HG03571 (cell line): ENCODE results near the gene ERI3.

ENCODE experiments used
- ATAC-seq: cut with Tn5 transposase; IDR thresholded peaks from one replicate; pipeline ENCODE4 v1.9.1; 2021; ENCODE audit not compliant: unreplicated experiment

The ERI3 gene

GRCh38 chr1:44239961-44240371 is 115.1 kb downstream of the ERI3 start:
- ATAC-seq = no peak

DNA sequence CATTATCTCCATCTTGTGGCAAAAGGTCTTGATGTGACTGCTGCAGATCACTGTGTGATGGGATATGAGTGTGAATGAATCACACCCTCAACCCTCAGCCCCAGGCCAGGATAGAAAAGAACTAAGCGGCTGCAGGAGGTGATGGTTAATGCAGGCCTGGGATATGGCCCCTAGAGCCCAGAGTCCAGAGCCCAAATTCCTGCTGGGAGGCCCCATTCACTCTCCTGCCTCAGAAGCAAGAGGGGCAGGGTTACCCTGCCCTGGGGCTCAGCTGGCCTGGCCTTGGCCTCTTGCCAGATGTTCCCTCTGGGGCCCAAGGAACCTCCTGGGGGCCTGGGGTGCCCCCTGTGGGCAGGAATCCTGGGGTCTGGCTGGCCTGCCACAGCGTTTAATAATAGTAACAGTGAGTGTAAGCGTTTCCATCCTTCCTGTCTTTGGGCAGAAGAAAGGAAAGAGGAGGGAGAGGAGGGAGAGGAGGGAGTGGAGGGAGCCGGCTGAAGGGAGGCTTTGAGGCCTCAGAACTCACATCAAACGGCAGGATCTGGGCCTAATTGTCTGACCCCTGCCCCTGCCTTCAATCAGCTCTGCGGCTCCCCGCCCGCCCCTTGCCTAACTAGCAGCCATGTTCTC is 115.6 kb downstream of the ERI3 start:
- ATAC-seq = no peak

DNA sequence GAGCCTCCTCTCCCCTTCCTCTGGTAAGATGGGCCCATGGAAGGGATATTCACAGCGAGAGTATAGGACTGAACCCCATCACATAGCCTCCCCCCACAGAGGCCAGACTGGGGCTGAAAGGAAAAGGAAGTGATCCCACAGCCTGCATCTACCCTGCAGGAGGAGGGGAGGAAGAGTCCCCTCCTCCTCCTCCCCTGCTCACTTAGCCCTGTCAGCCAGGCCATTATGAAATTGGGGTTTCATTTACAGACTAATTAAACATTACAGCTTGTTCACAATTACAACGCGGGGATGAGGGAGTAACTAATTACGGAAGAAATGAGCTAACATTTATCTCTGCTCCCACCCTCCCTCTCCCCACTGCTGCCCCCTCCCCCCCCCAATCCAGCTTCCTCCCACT is 116.4 kb downstream of the ERI3 start:
- ATAC-seq = no peak

DNA sequence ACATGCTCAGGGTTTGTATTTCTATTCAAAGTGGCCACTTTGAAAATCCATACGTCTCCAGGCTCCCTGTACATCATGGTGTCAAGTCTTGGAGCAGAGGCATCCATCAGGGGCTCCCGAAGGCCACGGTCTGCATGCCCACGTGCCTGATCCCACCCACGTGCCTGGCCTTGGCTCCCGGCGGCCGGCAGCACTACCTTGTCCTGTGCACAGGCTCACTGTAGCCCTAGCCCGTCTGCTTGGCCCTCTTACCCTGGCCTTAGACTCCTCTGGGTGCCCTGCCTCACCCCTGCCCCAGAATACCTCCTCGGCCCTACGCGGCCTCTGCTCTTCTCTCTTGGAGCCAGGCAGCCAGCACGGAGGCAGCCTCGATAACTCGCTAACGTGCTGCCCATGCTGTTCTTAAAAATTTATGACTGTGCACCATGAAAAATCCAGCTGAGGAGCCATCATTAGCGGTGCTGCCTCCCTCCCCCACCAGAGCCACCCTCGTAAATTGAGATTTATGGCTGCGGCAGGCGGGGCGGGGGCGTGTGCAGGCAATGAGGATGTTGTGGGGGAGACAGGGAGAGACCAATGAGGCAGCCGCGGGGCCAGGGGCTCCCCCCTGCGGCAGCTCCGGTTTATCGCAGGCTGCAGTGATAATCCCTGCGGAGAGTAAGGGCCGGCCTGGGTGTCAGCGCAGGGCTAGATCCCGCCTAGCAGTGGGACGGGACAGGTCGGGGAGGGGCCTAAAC is 117.2 kb downstream of the ERI3 start:
- no peak for ATAC-seq

GRCh38 chr1:44236490-44237272 is 118.4 kb downstream of the ERI3 start:
- ATAC-seq = no peak

GRCh38 chr1:44235808-44236207 is 119.2 kb downstream of the ERI3 start:
- ATAC-seq = no peak

GRCh38 chr1:44233593-44233992 is 121.5 kb downstream of the ERI3 start:
- no peak for ATAC-seq

DNA sequence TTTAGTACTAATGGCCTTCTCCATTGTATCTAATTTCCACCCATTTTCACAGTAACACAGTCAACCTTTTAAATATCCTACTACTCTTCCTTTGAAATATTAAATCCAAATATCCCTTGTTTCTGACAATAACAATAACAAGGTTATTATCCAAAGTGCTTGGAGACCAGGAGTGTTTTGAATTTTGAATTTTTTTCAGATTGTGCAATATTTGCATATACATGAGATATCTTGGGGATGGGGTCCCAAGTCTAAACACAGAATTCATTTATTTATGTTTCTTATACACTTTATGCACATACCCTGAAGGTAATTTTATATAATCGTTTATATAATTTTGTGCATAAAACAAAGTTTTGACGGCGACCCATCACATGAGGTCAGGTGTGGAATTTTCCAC is 124.3 kb downstream of the ERI3 start:
- no peak for ATAC-seq

- no peak for ATAC-seq
These were observed 125.5 kb downstream of the ERI3 start for GRCh38 chr1:44229435-44230167.

- ATAC-seq = no peak
These were observed 126.8 kb downstream of the ERI3 start for GRCh38 chr1:44228218-44228617.

GRCh38 chr1:44227211-44227610 is 127.8 kb downstream of the ERI3 start:
- ATAC-seq = no peak

GRCh38 chr1:44225761-44226160 is 129.3 kb downstream of the ERI3 start:
- ATAC-seq = no peak

DNA sequence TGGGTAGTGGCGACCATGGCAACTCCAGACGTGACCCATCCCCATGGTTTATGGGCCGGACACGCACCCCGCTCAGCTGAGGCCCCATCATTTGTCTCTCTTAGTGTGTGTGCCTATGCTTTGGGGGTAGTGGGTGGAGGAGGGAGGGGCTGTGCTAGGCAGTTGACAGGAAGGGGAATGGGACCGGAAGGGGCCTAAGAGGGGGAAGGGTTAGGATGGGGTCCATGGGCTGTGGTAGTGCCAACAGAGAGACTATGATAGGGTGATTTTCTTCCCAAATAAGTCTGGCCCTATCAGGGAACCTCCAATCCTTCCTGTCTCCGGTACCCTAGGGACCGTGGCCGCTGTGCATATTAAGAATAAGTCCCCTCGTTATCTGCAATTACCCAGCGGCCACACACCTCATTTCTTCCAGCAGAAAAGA is 131.9 kb downstream of the ERI3 start:
- no peak for ATAC-seq

DNA sequence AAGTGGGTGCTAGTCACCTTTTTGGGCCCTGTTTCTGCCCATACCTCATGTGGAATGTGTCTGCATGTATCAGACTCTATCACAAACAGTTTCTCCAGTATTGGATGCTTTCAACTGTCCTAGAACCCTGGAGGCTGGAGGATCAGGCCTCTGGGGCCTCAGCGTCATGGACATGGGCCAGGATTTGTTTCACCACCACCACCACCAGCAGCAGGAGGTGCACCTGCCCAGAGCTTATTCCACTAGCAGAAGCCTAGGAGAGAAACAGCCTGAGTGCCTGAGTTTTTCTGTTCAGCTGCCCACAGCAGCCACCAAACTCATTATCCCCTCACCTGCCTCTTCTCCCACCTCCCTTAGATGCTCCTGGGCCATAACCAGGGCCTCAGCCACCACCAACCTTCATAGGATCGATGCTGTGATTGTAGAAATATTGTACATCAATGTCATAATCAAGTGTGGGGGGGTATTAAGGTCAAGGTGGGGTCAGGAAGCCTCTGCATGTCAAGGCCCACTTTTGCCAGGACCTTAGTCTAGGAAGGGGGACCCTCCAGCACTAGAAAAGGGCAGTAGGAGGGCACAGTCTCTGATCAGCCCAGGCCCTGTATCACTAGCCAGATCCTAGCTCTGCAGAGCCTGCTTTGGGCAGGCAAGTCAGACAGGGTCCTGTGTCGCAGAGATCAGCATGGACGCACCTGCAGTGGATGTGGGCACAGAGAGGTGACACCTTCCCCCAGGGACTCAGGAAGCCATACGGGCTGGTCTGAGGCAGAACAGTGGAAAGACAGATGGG is 132.5 kb downstream of the ERI3 start:
- no peak for ATAC-seq

DNA sequence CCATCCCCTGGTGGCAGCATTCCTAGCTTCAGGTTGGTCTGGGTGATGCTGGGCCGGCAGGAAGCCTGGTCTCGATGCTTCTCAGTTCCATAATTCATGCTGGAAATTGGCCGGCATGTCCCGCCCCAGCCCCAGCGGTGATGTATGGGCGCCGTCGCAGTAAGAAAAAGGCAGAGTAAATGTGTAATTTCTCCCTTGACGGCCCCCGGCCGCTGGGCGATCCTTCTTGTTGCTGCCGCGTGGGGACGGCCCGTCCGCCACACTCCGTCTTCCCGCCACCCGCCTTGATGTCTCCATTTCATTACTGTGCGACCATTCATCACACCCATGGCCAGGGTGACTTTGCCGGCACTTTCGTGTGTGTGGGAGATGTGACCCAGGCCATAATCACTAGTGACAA is 133.3 kb downstream of the ERI3 start:
- no peak for ATAC-seq

- no peak for ATAC-seq
These were observed 134.3 kb downstream of the ERI3 start for GRCh38 chr1:44220755-44221154.

DNA sequence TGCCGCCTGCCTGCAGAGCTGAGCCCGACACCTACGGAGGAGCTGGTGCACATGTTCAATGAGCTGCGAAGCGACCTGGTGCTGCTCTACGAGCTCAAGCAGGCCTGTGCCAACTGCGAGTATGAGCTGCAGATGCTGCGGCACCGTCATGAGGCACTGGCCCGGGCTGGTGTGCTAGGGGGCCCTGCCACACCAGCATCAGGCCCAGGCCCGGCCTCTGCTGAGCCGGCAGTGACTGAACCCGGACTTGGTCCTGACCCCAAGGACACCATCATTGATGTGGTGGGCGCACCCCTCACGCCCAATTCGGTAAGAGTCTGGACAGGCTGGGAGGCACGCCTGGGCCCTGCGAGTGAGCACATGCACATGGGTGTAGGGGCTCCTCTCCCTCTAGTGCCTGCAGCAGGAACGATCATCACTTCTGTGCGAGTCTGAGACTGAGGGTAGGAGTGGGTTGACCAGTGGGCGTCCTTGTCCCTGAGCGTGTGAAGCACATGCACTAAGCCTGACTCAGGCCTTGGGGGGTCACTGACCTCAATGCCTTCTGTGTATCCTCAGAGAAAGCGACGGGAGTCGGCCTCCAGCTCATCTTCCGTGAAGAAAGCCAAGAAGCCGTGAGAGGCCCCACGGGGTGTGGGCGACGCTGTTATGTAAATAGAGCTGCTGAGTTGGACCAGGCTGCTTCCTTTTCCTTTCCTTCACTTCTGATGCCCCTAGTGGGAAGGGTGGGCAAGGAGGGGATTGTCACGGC is 134.9 kb downstream of the ERI3 start:
- ATAC-seq = no peak

DNA sequence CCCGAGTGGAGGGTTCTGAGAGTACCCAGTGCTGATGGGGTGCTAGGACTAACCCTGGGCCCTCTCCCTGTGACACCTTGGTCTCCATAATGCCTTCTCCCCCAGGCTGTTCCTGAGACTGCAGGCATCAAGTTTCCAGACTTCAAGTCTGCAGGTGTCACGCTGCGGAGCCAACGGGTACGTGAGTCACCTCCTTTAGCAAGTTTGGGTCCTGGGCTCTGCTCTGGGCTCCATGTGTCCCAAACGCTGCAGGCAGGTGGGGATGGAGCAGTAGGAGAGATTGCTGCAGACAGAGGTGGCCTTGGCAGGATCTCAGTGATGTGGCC is 135.8 kb downstream of the ERI3 start:
- ATAC-seq = no peak

GRCh38 chr1:44218503-44219300 is 136.4 kb downstream of the ERI3 start:
- ATAC-seq = no peak
